ENCODE results near the gene PDGFC. TPM values are rescaled to one million over a fixed set of nuclear protein-coding genes. Genes with fewer than 3 reads are reported as not detected.

PDGFC gene
- total RNA-seq, 1 donor from 2014 or later: 70.9 TPM

- no peak overlapping the region for H3K4me3 Mint-ChIP-seq (ENCODE audit: unreplicated experiment)
- no peak for DNase-seq (ENCODE audit: low spot score)
- TF ChIP-seq, protein P1, sequence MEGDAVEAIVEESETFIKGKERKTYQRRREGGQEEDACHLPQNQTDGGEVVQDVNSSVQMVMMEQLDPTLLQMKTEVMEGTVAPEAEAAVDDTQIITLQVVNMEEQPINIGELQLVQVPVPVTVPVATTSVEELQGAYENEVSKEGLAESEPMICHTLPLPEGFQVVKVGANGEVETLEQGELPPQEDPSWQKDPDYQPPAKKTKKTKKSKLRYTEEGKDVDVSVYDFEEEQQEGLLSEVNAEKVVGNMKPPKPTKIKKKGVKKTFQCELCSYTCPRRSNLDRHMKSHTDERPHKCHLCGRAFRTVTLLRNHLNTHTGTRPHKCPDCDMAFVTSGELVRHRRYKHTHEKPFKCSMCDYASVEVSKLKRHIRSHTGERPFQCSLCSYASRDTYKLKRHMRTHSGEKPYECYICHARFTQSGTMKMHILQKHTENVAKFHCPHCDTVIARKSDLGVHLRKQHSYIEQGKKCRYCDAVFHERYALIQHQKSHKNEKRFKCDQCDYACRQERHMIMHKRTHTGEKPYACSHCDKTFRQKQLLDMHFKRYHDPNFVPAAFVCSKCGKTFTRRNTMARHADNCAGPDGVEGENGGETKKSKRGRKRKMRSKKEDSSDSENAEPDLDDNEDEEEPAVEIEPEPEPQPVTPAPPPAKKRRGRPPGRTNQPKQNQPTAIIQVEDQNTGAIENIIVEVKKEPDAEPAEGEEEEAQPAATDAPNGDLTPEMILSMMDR (IDR thresholded peaks at IDR 0.05): no peak
These were observed 86.2 kb downstream of the PDGFC start for GRCh38 chr4:156885374-156885773.

GRCh38 chr4:156884183-156884582 lies 87.4 kb downstream of the PDGFC start:
- no peak overlapping the region for H3K27ac Mint-ChIP-seq (ENCODE audit: unreplicated experiment)
- DNase-seq (ENCODE audit: low spot score): no peak

More at GRCh38 chr4:156885374-156885773, 86.2 kb downstream of the PDGFC start:
- no peaks in the 10 kb centered on the region for H3K27me3 Mint-ChIP-seq (ENCODE audit: low read depth)
- H3K27ac Mint-ChIP-seq (ENCODE audit: unreplicated experiment): no peak overlapping the region
- H3K4me1 Mint-ChIP-seq (ENCODE audit: low read depth): peaks cover 29% of the 10 kb centered on the region
- H3K36me3 Mint-ChIP-seq (ENCODE audit: low read depth): peaks cover 2% of the 10 kb centered on the region
- peaks cover 5% of the 10 kb centered on the region for H3K9me3 Mint-ChIP-seq (ENCODE audit: low read depth)

GRCh38 chr4:156875704-156876103 lies 95.9 kb downstream of the PDGFC start:
- peaks cover 2% of the 10 kb centered on the region for H3K36me3 Mint-ChIP-seq (ENCODE audit: low read depth)
- peaks cover 45% of the 10 kb centered on the region for H3K4me1 Mint-ChIP-seq (ENCODE audit: low read depth)
- DNase-seq (ENCODE audit: low spot score): no peak
- H3K4me3 Mint-ChIP-seq (ENCODE audit: unreplicated experiment): no peak overlapping the region
- TF ChIP-seq, protein P1 (IDR thresholded peaks at IDR 0.05): no peak
- H3K27me3 Mint-ChIP-seq (ENCODE audit: low read depth): no peaks in the 10 kb centered on the region
- peaks cover 3% of the 10 kb centered on the region for H3K9me3 Mint-ChIP-seq (ENCODE audit: low read depth)
- no peak overlapping the region for H3K27ac Mint-ChIP-seq (ENCODE audit: unreplicated experiment)

More at GRCh38 chr4:156884183-156884582, 87.4 kb downstream of the PDGFC start:
- Mint-ChIP-seq H3K36me3 (ENCODE audit: low read depth) (peaks cover 4% of the 10 kb centered on the region), H3K4me3 (ENCODE audit: unreplicated experiment) (no peak overlapping the region), H3K9me3 (ENCODE audit: low read depth) (peaks cover 8% of the 10 kb centered on the region), H3K27me3 (ENCODE audit: low read depth) (no peaks in the 10 kb centered on the region), H3K4me1 (ENCODE audit: low read depth) (peaks cover 23% of the 10 kb centered on the region)
- TF ChIP-seq, protein P1 (IDR thresholded peaks at IDR 0.05): no peak

DNA sequence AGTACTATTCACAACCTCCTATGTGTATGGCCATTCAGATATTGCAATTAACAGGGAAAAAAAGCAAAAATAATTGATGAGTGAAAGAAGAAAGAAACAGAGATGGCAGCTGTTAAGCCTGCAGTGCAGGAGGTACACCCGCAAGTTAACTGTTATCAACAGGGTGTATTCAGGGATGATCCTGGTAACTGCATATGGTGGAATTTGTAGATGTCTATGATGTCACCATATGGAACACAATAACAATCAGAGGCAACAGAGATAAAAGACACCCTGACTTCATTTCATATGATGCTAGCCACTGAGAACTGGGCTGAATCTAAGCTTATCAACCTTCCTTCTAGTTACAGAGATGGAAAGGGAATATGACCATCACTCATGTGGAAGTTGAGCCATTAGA lies 96.5 kb downstream of the PDGFC start:
- DNase-seq (ENCODE audit: low spot score): no peak
- H3K9me3 Mint-ChIP-seq (ENCODE audit: low read depth): peaks cover 3% of the 10 kb centered on the region
- peaks cover 52% of the 10 kb centered on the region for H3K4me1 Mint-ChIP-seq (ENCODE audit: low read depth)
- H3K4me3 Mint-ChIP-seq (ENCODE audit: unreplicated experiment): no peak overlapping the region
- TF ChIP-seq, protein P1 (IDR thresholded peaks at IDR 0.05): no peak
- H3K27me3 Mint-ChIP-seq (ENCODE audit: low read depth): no peaks in the 10 kb centered on the region
- H3K36me3 Mint-ChIP-seq (ENCODE audit: low read depth): peaks cover 2% of the 10 kb centered on the region
- H3K27ac Mint-ChIP-seq (ENCODE audit: unreplicated experiment): no peak overlapping the region

- Mint-ChIP-seq H3K36me3 (ENCODE audit: low read depth) (no peaks in the 10 kb centered on the region), H3K9me3 (ENCODE audit: low read depth) (no peaks in the 10 kb centered on the region), H3K4me3 (ENCODE audit: unreplicated experiment) (no peak overlapping the region), H3K27me3 (ENCODE audit: low read depth) (no peaks in the 10 kb centered on the region), H3K27ac (ENCODE audit: unreplicated experiment) (no peak overlapping the region), H3K4me1 (ENCODE audit: low read depth) (peaks cover 48% of the 10 kb centered on the region)
- TF ChIP-seq, protein P1 (IDR thresholded peaks at IDR 0.05): no peak
- no peak for DNase-seq (ENCODE audit: low spot score)
These were observed 97.8 kb downstream of the PDGFC start for GRCh38 chr4:156873799-156874198.
